Measurements from ENCODE around the gene TRIOBP. TPM values are rescaled to one million over a fixed set of nuclear protein-coding genes. Genes with fewer than 3 reads are reported as not detected.

TRIOBP gene
- total RNA-seq, 1 experiment from 2014 or later: 92.5 TPM

DNA sequence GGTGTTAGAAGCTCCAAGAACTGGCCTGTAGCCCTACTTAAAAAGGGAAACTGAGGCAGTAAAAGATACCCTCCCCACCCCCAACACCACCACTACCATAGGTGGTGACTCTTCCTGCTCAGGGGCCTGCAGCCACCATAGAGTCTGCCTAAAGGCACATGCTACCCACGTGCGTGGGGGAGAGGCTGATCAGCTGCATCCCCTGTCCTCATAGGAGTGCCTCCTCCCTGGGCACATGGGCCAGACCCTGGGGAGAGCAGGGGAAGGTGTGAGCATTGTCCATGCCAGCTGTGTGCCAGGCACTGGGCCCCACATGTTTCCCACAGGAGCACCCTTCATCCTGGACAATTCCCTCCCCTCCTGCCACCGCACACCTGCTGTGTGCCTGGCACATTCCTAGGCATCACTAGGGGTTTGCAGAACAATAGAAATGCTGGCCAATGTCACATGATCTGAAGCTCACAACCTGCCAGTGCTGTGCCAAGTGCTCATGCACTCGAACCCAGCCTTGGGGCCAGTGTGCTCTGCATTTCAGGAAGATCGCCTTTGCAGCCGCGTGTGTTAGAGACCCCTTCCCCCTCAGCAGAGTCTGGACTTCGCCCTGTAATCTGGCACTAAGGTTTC lies 69.2 kb downstream of the TRIOBP start:
- peaks cover 87% of the 10 kb centered on the region for H3K36me3 ChIP-seq
- H3K27me3 ChIP-seq (replicated peaks): no peaks in the 10 kb centered on the region
- H3K9me3 ChIP-seq (replicated peaks): no peaks in the 10 kb centered on the region
- H3K4me1 ChIP-seq (replicated peaks): no peaks in the 10 kb centered on the region
- no peak for DNase-seq (ENCODE audit: low read depth in 1 of 2, low spot score in 2 of 2)
- H3K4me3 ChIP-seq: no peak overlapping the region
- no peak overlapping the region for H3K27ac ChIP-seq

- Histone ChIP-seq H3K27ac (no peak overlapping the region), H3K4me3 (no peak overlapping the region), H3K4me1 (replicated peaks) (no peaks in the 10 kb centered on the region), H3K27me3 (replicated peaks) (no peaks in the 10 kb centered on the region), H3K9me3 (replicated peaks) (no peaks in the 10 kb centered on the region), H3K36me3 (peaks cover 92% of the 10 kb centered on the region)
- no peak for DNase-seq (ENCODE audit: low read depth in 1 of 2, low spot score in 2 of 2)
Measured at GRCh38 chr22:37768273-37768672, 71.4 kb downstream of the TRIOBP start.

DNA sequence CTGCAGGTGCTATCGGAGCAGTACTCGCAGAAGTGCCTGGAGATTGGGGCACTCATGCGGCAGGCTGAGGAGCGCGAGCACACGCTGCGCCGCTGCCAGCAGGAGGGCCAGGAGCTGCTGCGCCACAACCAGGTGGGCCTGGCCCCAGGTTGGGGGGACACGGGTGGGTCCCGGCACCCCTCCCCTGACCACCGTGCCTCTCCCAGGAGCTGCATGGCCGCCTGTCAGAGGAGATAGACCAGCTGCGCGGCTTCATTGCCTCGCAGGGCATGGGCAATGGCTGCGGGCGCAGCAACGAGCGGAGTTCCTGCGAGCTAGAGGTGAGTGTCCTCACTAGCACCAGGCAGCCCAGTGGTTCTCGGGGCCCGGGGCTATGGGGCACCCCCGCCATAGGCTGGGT lies 72.2 kb downstream of the TRIOBP start:
- Histone ChIP-seq H3K9me3 (replicated peaks) (no peaks in the 10 kb centered on the region), H3K36me3 (peaks cover 90% of the 10 kb centered on the region), H3K4me1 (replicated peaks) (no peaks in the 10 kb centered on the region), H3K4me3 (no peak overlapping the region), H3K27ac (no peak overlapping the region), H3K27me3 (replicated peaks) (no peaks in the 10 kb centered on the region)
- no peak for DNase-seq (ENCODE audit: low read depth in 1 of 2, low spot score in 2 of 2)

- Histone ChIP-seq H3K4me3 (no peak overlapping the region), H3K36me3 (peaks cover 83% of the 10 kb centered on the region), H3K27me3 (replicated peaks) (no peaks in the 10 kb centered on the region), H3K4me1 (replicated peaks) (peaks cover 18% of the 10 kb centered on the region), H3K9me3 (replicated peaks) (no peaks in the 10 kb centered on the region), H3K27ac (no peak overlapping the region)
- no peak for DNase-seq (ENCODE audit: low read depth in 1 of 2, low spot score in 2 of 2)
Measured at GRCh38 chr22:37771081-37771480, 74.2 kb downstream of the TRIOBP start.

GRCh38 chr22:37771702-37772427 lies 75.0 kb downstream of the TRIOBP start:
- H3K27ac ChIP-seq: no peak overlapping the region
- no peak for DNase-seq (ENCODE audit: low read depth in 1 of 2, low spot score in 2 of 2)
- H3K36me3 ChIP-seq: peaks cover 76% of the 10 kb centered on the region
- H3K9me3 ChIP-seq (replicated peaks): no peaks in the 10 kb centered on the region
- H3K4me3 ChIP-seq: no peak overlapping the region
- H3K4me1 ChIP-seq (replicated peaks): peaks cover 26% of the 10 kb centered on the region
- no peaks in the 10 kb centered on the region for H3K27me3 ChIP-seq (replicated peaks)

- DNase-seq (ENCODE audit: low read depth in 1 of 2, low spot score in 2 of 2): no peak
- Histone ChIP-seq H3K36me3 (peaks cover 52% of the 10 kb centered on the region), H3K4me1 (replicated peaks) (peaks cover 48% of the 10 kb centered on the region), H3K27ac (0 out of 2 replicates have a peak overlapping the region, but pooled peaks have one; percentile 96), H3K27me3 (replicated peaks) (no peaks in the 10 kb centered on the region), H3K4me3 (no peak overlapping the region), H3K9me3 (replicated peaks) (no peaks in the 10 kb centered on the region)
Measured at GRCh38 chr22:37774728-37775127, 77.9 kb downstream of the TRIOBP start.

- no peaks in the 10 kb centered on the region for H3K9me3 ChIP-seq (replicated peaks)
- H3K36me3 ChIP-seq: peaks cover 41% of the 10 kb centered on the region
- no peak overlapping the region for H3K4me3 ChIP-seq
- peak; percentile 77 to 89 for DNase-seq (ENCODE audit: low read depth in 1 of 2, low spot score in 2 of 2)
- H3K4me1 ChIP-seq (replicated peaks): peaks cover 48% of the 10 kb centered on the region
- peak overlapping the region; percentile 96 for H3K27ac ChIP-seq
- H3K27me3 ChIP-seq (replicated peaks): no peaks in the 10 kb centered on the region
Measured at GRCh38 chr22:37775785-37776638, 79.2 kb downstream of the TRIOBP start.

- H3K36me3 ChIP-seq: peaks cover 35% of the 10 kb centered on the region
- H3K9me3 ChIP-seq (replicated peaks): no peaks in the 10 kb centered on the region
- H3K27ac ChIP-seq: peak overlapping the region; percentile 96
- DNase-seq (ENCODE audit: low read depth in 1 of 2, low spot score in 2 of 2): no peak
- H3K4me3 ChIP-seq: 0 out of 2 replicates have a peak overlapping the region, but pooled peaks have one; percentile 1
- peaks cover 52% of the 10 kb centered on the region for H3K4me1 ChIP-seq (replicated peaks)
- no peaks in the 10 kb centered on the region for H3K27me3 ChIP-seq (replicated peaks)
Measured at GRCh38 chr22:37776639-37777005, 79.8 kb downstream of the TRIOBP start.

- Histone ChIP-seq H3K36me3 (peaks cover 29% of the 10 kb centered on the region), H3K27ac (peak overlapping the region; percentile 96), H3K4me3 (no peak overlapping the region), H3K27me3 (replicated peaks) (no peaks in the 10 kb centered on the region), H3K4me1 (replicated peaks) (peaks cover 57% of the 10 kb centered on the region), H3K9me3 (replicated peaks) (no peaks in the 10 kb centered on the region)
- DNase-seq (ENCODE audit: low read depth in 1 of 2, low spot score in 2 of 2): peak; percentile 88 to 90
Measured at GRCh38 chr22:37777122-37777687, 80.4 kb downstream of the TRIOBP start.

DNA sequence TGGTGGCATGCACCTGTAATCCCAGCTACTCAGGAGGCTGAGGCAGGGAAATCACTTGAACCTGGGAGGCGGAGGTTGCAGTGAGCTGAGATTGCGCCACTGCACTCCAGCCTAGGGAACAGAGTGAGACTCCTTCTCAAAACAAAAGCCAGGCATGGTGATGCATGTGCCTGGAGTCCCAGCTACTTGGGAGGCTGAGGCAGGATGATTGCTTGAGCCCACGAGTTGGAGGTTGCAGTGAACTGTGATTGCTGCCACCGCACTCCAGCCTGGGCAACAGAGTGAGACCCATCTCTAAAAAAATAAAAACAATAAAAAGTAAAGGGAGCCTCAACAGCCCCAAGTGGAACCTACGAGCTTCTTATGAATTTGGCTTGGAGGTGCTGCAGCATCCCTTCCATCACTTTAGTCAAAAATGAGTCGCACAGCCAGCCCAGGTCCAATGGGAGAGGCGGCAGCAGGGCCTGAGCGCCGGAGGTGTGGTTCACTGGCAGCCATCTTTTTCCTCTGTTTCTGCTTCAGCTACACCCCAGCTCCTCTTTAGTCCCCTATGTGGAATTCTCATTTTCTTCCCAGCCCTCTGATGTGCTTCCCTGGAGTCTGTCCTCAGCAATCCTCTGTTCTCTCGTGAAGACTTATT lies 81.6 kb downstream of the TRIOBP start:
- H3K36me3 ChIP-seq: peaks cover 16% of the 10 kb centered on the region
- no peak overlapping the region for H3K4me3 ChIP-seq
- no peaks in the 10 kb centered on the region for H3K9me3 ChIP-seq (replicated peaks)
- peaks cover 70% of the 10 kb centered on the region for H3K4me1 ChIP-seq (replicated peaks)
- no peak for DNase-seq (ENCODE audit: low read depth in 1 of 2, low spot score in 2 of 2)
- no peak overlapping the region for H3K27ac ChIP-seq
- no peaks in the 10 kb centered on the region for H3K27me3 ChIP-seq (replicated peaks)

DNA sequence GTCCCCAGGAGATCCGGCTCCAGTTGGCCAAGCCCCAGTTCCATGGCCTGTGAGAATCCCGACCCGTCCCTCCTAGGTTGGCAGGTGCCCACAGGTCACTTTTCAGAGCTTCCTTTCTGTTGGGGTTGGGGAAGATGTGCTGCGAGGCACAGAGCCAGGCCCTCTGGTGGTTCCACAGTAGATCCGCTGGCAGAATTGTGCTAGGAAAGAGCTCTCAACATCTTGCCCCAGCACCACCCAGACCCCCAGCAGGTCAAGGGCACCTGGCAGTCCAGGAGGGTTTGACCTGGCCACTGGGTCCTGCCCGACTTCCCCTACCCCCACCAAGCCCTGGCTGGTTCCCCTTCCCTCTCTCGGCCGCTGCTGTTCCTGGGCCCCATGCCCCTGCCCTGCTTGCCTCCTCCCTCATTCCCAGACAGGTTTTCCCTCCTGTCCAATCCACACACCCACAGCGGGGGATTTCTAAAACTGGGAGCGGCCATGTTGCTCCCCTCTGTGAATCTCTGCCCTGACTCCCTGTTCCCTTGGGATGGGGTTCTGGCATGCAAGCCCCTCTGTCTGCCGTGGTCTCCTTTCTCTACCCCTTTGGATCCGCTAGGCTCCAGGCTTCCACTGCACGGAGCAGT lies 84.7 kb downstream of the TRIOBP start:
- DNase-seq (ENCODE audit: low read depth in 1 of 2, low spot score in 2 of 2): no peak

GRCh38 chr22:37782340-37783168 lies 85.7 kb downstream of the TRIOBP start:
- no peaks in the 10 kb centered on the region for H3K9me3 ChIP-seq (replicated peaks)
- DNase-seq (ENCODE audit: low read depth in 1 of 2, low spot score in 2 of 2): peak; percentile 78 to 87
- no peak overlapping the region for H3K4me3 ChIP-seq
- H3K36me3 ChIP-seq: no peaks in the 10 kb centered on the region
- no peaks in the 10 kb centered on the region for H3K27me3 ChIP-seq (replicated peaks)
- H3K4me1 ChIP-seq (replicated peaks): peaks cover 40% of the 10 kb centered on the region
- peak overlapping the region; percentile 25 for H3K27ac ChIP-seq

More for the DNA sequence above, 84.7 kb downstream of the TRIOBP start:
- no peaks in the 10 kb centered on the region for H3K27me3 ChIP-seq (replicated peaks)
- H3K4me3 ChIP-seq: no peak overlapping the region
- peaks cover 50% of the 10 kb centered on the region for H3K4me1 ChIP-seq (replicated peaks)
- H3K9me3 ChIP-seq (replicated peaks): no peaks in the 10 kb centered on the region
- H3K36me3 ChIP-seq: no peaks in the 10 kb centered on the region
- peak overlapping the region; percentile 25; the same call in 1 of the 2 replicates for H3K27ac ChIP-seq
